HCT116 (cell line): Measurements from ENCODE around the gene PLGRKT. TPM values are rescaled to one million over a fixed set of nuclear protein-coding genes. Genes with fewer than 3 reads are reported as not detected.

ENCODE experiments used
- ATAC-seq: fragments of 200-7000 bp; cut with Tn5 transposase; 2 replicates; pipeline ENCODE4 v1.9.1; 2020; ENCODE audit warnings: mild to moderate bottlenecking, moderate library complexity
- BruUV-seq: library from RNA; stranded (reverse); fragments of 400-500 nt; replicated peaks from 2 replicates; lab custom pipeline; 2021; lab: Mats Ljungman, UMichigan
- CTCF ChIA-PET: fragments of 300-600 bp; sonication (Branson Sonifier 250); formaldehyde crosslinking; loops from one replicate; lab custom pipeline; 2021; ENCODE audit warnings: antibody characterized with exemption; lab: Charles Lee
- POLR2A ChIA-PET: fragments of 300-600, 350-600 bp; sonication (Branson Sonifier 250); formaldehyde crosslinking; loops from one replicate; lab custom pipeline; 2021; ENCODE audit warnings: antibody characterized with exemption; lab: Charles Lee
- RAD21 ChIA-PET, 2 experiments: fragments of 300-600 bp; sonication (Branson Sonifier 250); formaldehyde crosslinking; loops; one replicate each; lab custom pipeline; 2023; ENCODE audit warnings: low total read pairs in 2 of 2; ENCODE audit not compliant: uncharacterized antibody in 2 of 2, unreplicated experiment in 2 of 2, low non-redundant PET in 1 of 2; lab: Charles Lee
- DNase-seq: peaks from one replicate; pipeline ENCODE4 v3.0.0-alpha.2; 2010; ENCODE audit warnings: low read depth, low spot score
- H2AFZ ChIP-seq: fragments of 200-600 bp; shearing (Covaris generic), sonication (generic); 2 replicates; pipeline ENCODE4 v1.6.1; 2017; ENCODE audit warnings: low read depth, mixed run types, mixed read lengths, antibody characterized with exemption, low read length; ENCODE audit not compliant: poor library complexity, severe bottlenecking
- H3K27ac ChIP-seq: 2 replicates; pipeline ENCODE4 v1.5.1; 2012; ENCODE audit warnings: low read depth, low read length
- H3K27me3 ChIP-seq: fragments of 200-600 bp; sonication (generic); 2 replicates; pipeline ENCODE4 v1.6.1; 2016; ENCODE audit warnings: mixed run types, low read length, mixed read lengths; ENCODE audit not compliant: insufficient read depth
- H3K36me3 ChIP-seq, 2 experiments: fragments of 200-500 bp in 1 of 2; fragments of 200-600 bp in 1 of 2; sonication (Bioruptor generic) in 1 of 2; sonication (generic) in 1 of 2; 2 replicates each; pipeline versions ENCODE4 v1.5.1 to v1.6.1; 2014 to 2016; ENCODE audit warnings: low read length in 2 of 2, inconsistent platforms in 1 of 2, mixed read lengths in 1 of 2, mixed run types in 1 of 2; ENCODE audit not compliant: insufficient read depth in 2 of 2, control insufficient read depth in 1 of 2
- H3K4me1 ChIP-seq, 2 experiments: fragments of 200-600 bp in 1 of 2; sonication (generic) in 1 of 2; 2 replicates each; pipeline versions ENCODE4 v1.5.1 to v1.6.1; 2012 to 2017; ENCODE audit warnings: low read length in 2 of 2, inconsistent platforms in 1 of 2, mild to moderate bottlenecking in 1 of 2, mixed read lengths in 1 of 2, mixed run types in 1 of 2, moderate library complexity in 1 of 2; ENCODE audit not compliant: insufficient read depth in 2 of 2, control insufficient read depth in 1 of 2
- H3K4me2 ChIP-seq: fragments of 200-600 bp; sonication (generic); 2 replicates; pipeline ENCODE4 v1.6.1; 2017; ENCODE audit warnings: mixed run types, low read length, mixed read lengths
- H3K4me3 ChIP-seq, 2 experiments: fragments of 200-600 bp in 1 of 2; sonication (generic) in 1 of 2; replicated peaks in 1 of 2; 2 replicates each; pipeline ENCODE4 v1.5.1; 2011 to 2016; ENCODE audit warnings: low read length in 2 of 2, control low read depth in 1 of 2, low read depth in 1 of 2, mild to moderate bottlenecking in 1 of 2, mixed read lengths in 1 of 2, mixed run types in 1 of 2
- H3K79me2 ChIP-seq: fragments of 200-600 bp; sonication (generic); 2 replicates; pipeline ENCODE4 v1.6.1; 2017; ENCODE audit warnings: mild to moderate bottlenecking, mixed run types, low read length, moderate library complexity, mixed read lengths; ENCODE audit not compliant: insufficient read depth
- H3K9ac ChIP-seq: fragments of 200-600 bp; sonication (generic); 2 replicates; pipeline ENCODE4 v1.6.1; 2016; ENCODE audit warnings: low read length, mixed read lengths
- H3K9me2 ChIP-seq: fragments of 200-600 bp; sonication (generic), shearing (Covaris generic); 2 replicates; pipeline ENCODE4 v1.6.1; 2017; ENCODE audit warnings: mixed run types, mild to moderate bottlenecking, moderate library complexity; ENCODE audit not compliant: insufficient read depth
- H3K9me3 ChIP-seq, 2 experiments: fragments of 200-500 bp in 1 of 2; fragments of 200-600 bp in 1 of 2; sonication (Bioruptor generic) in 1 of 2; sonication (generic) in 1 of 2; 2 replicates each; pipeline ENCODE4 v1.6.1; 2014 to 2017; ENCODE audit warnings: low read length in 2 of 2, mixed read lengths in 2 of 2, inconsistent platforms in 1 of 2, low read depth in 1 of 2, mild to moderate bottlenecking in 1 of 2, mixed run types in 1 of 2, moderate library complexity in 1 of 2; ENCODE audit not compliant: control insufficient read depth in 1 of 2, insufficient read depth in 1 of 2
- H4K20me1 ChIP-seq: fragments of 200-600 bp; sonication (generic), shearing (Covaris generic); 2 replicates; pipeline ENCODE4 v1.6.1; 2017; ENCODE audit warnings: mixed run types, mild to moderate bottlenecking, moderate library complexity; ENCODE audit not compliant: insufficient read depth
- FOSL1 ChIP-seq: IDR thresholded peaks from 2 replicates; pipeline ENCODE4 v1.6.1; 2012; ENCODE audit warnings: low read depth
- JUND ChIP-seq: IDR thresholded peaks from 2 replicates; pipeline ENCODE4 v1.6.1; 2012
- POLR2AphosphoS5 ChIP-seq: IDR thresholded peaks from 2 replicates; pipeline ENCODE4 v1.6.1; 2011; ENCODE audit warnings: mild to moderate bottlenecking, low read depth, low read length, moderate library complexity
- RAD21 ChIP-seq: IDR thresholded peaks from 2 replicates; pipeline ENCODE4 v1.6.1; 2012; ENCODE audit warnings: low read depth, mild to moderate bottlenecking
- REST ChIP-seq: IDR thresholded peaks from 2 replicates; pipeline ENCODE4 v1.6.1; 2012; ENCODE audit warnings: low read depth
- SIN3A ChIP-seq: IDR thresholded peaks from 2 replicates; pipeline ENCODE4 v1.6.1; 2012; ENCODE audit warnings: low read depth
- SP1 ChIP-seq: IDR thresholded peaks from 2 replicates; pipeline ENCODE4 v1.6.1; 2012; ENCODE audit warnings: low read depth
- SRF ChIP-seq: IDR thresholded peaks from 2 replicates; pipeline ENCODE4 v1.6.1; 2012; ENCODE audit warnings: low read depth
- ZFX ChIP-seq: fragments of 450-650 bp; IDR thresholded peaks from 2 replicates; pipeline ENCODE4 v1.6.1; 2017
- ZNF274 ChIP-seq: fragments of 200-500 bp; sonication (Bioruptor generic); IDR thresholded peaks from 2 replicates; pipeline ENCODE4 v1.6.1; 2014; ENCODE audit warnings: mild to moderate bottlenecking, low read depth, low read length, inconsistent platforms
- intact Hi-C: fragments of 100-400 bp; cut with micrococcal nuclease; formaldehyde crosslinking; loops from 2 replicates; pipeline ENCODE4 v1.10.0; 2022
- total RNA-seq: library from RNA; stranded (reverse); gene quantifications from one replicate; pipeline ENCODE4 v1.2.1, GENCODE V29; 2021; ENCODE audit not compliant: unreplicated experiment

Gene PLGRKT
- total RNA-seq, 1 experiment from 2014 or later = 23.8 TPM

- intact Hi-C loops = no loop called here
- Histone ChIP-seq H3K4me1 (peaks cover 0 to 5% of the 10 kb centered on the region in 2 experiments; a peak in 2 of 4 replicates), H3K9me2 (no peaks in the 10 kb centered on the region), H3K27ac (no peak overlapping the region), H3K79me2 (no peaks in the 10 kb centered on the region), H2AFZ (no peak overlapping the region), H3K9ac (no peak overlapping the region), H3K9me3 (no peaks in the 10 kb centered on the region), H3K27me3 (no peaks in the 10 kb centered on the region), H3K36me3 (no peaks in the 10 kb centered on the region), H3K4me2 (no peak overlapping the region), H4K20me1 (no peaks in the 10 kb centered on the region), H3K4me3 (no peak overlapping the region)
- TF ChIP-seq ZNF274 (no peak), RAD21 (no peak), ZFX (no peak), SP1 (no peak), SRF (no peak), JUND (no peak), POLR2AphosphoS5 (no peak), FOSL1 (no peak), SIN3A (no peak), REST (no peak)
- ChIA-PET CTCF (interaction anchor here (1.5 kb wide), 1 partner anchor 10 kb away, joined by 4 read pairs; the partner anchor contains the start of gene CD274), RAD21 (no interaction called here), POLR2A (interaction anchor here (1.9 kb wide), 1 partner anchor 10 kb away, joined by 6 read pairs; the partner anchor contains the start of gene CD274)
- ATAC-seq (no peak), DNase-seq (no peak)
- BruUV-seq = no TSS peak
Measured at GRCh38 chr9:5460157-5460556, 22.4 kb upstream of the PLGRKT start.
